GM12801 (cell line): ENCODE data around the gene APOE.

ENCODE experiments used
- TF ChIP-seq, protein P1 (sequence below): IDR thresholded peaks from one replicate; pipeline ENCODE4 v1.5.1; 2011; ENCODE audit warnings: control low read depth; ENCODE audit not compliant: insufficient read length; ENCODE audit errors: extremely low read depth

Gene APOE

DNA sequence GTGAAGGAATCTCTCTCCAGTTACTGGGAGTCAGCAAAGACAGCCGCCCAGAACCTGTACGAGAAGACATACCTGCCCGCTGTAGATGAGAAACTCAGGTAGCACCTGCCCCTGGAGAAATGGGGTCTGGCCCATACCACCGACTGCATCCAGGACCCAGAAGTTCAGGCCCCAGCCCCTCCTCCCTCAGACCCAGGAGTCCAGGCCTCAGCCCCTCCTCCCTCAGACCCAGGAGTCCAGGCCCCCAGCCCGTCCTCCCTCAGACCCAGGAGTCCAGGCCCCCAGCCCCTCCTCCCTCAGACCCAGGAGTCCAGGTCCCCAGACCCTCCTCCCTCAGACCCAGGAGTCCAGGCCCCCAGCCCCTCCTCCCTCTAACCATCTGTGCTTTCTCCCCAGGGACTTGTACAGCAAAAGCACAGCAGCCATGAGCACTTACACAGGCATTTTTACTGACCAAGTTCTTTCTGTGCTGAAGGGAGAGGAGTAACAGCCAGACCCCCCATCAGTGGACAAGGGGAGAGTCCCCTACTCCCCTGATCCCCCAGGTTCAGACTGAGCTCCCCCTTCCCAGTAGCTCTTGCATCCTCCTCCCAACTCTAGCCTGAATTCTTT is 43.3 kb downstream of the APOE start:
- TF ChIP-seq, protein P1, sequence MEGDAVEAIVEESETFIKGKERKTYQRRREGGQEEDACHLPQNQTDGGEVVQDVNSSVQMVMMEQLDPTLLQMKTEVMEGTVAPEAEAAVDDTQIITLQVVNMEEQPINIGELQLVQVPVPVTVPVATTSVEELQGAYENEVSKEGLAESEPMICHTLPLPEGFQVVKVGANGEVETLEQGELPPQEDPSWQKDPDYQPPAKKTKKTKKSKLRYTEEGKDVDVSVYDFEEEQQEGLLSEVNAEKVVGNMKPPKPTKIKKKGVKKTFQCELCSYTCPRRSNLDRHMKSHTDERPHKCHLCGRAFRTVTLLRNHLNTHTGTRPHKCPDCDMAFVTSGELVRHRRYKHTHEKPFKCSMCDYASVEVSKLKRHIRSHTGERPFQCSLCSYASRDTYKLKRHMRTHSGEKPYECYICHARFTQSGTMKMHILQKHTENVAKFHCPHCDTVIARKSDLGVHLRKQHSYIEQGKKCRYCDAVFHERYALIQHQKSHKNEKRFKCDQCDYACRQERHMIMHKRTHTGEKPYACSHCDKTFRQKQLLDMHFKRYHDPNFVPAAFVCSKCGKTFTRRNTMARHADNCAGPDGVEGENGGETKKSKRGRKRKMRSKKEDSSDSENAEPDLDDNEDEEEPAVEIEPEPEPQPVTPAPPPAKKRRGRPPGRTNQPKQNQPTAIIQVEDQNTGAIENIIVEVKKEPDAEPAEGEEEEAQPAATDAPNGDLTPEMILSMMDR: no peak

DNA sequence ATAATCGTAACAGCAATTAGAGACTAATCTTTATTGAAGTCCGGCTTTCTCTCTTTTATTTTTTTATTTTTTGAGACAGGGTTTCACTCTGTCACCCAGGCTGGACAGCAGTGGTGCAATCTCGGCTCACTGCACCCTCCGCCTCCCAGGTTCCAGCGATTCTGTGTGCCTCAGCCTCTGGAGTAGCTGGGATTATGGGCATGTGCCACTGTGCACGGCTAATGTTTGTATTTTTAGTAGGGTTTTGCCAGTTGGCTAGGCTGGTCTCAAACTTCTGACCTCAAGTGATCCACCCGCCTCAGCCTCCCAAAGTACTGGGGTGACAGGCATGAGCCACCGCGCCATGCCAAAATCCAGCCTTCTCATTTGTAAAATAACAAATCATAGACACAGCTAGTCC is 44.0 kb downstream of the APOE start:
- TF ChIP-seq, protein P1: no peak

DNA sequence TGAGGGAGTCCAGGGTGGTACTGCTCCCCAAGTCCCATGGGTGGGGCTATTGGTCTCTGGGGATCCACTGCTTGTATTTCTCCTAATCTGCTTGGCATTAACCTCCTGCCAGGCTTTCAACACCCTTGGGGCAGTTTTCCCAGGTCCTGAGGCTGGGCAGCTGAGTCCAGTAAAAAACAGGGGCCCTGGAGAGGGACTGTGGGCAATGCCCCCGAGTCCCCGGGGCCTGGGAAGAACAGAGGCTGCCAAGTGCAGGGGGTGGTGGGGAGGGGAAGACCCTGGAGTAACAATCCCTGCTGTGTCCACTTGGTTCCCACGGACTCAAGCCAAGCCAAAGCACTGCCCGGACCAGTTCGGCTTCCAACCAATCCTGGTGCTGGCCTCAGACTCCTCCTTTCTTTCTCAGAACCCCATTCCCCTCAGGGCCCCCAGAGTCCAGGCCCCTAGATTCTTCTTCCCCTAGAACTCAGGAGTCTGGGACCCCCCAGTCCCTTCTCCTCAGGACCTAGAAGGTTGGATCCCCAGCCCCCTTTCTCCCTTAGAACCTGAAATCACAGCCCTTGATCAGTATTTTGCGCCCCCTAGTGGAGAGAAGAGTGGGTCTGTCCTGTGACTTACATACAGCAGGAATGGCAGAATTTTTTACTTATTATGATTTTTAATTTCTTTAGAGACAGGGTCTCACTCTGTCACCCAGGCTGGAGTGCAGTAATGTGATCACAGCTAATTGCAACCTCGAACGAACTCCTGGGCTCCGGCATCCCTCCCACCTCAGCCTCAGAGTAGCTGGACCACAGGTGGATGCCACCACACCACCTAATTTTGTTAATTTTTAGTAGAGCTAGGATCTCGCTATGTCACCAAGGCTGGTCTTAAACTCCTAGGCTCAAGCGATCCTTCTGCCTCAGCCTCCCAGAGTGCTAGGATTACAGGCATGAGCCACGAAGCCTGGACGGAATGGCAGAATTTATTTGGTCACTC is 45.9 kb downstream of the APOE start:
- TF ChIP-seq, protein P1: no peak

DNA sequence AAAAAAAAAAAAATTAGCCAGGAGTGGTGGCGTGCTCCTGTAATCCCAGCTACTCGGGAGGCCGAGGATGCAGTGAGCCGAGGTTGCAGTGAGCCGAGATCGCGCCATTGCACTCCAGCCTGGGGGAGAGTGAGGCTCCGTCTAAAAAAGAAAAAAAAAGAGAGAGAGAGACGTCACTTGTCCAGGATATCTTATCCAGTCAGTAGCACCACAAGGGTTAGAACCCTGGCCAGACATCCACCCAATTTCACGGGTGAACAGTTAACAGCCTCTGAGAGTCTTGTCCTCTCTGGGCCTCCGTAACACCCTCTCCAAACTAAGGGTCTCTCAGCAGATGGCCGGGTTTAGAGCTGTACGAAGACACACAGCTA is 48.7 kb downstream of the APOE start:
- TF ChIP-seq, protein P1: no peak

DNA sequence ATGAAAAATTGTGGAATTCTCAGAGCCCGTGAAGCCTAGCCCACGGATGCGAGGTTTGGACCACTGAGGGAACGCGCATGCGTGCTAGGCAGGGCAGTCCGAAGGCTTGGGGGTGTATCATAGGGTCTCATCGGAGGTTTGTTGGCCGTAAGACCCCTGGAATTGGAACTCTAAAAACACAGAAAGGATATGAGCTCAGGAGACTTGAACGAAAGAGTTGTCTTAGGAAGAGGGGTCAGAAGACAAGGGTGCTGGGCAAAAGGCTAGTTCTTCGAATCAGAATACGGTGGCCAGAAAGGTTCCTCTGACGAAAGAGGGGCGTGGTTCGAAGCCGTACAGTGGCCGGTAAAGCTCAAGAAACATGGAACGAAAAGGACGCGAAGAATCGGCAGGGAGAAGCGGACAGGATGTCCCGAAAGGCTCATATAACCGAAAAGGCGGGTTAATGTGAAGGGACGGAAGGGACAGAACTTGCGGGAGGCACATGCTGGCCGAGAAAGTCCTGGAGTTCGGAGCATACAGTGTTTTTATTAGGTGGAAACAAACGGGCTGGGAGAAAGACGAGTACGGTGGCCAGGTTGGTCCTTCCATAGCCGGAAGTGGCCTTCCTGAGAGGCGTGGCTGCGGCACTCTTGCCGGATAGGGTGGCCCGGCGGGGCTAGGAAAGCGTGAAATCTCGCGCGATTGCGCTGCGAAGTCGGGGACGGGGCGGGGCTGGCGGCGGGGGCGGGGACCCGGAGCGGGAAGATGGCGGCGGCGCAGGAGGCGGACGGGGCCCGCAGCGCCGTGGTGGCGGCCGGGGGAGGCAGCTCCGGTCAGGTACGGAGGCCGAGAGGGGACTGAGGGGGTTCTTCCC is 49.3 kb downstream of the APOE start, which contains the start of gene CLPTM1:
TSS of gene CLPTM1 (plus strand) at position 732 of the 856 bp plus-strand sequence. CDS start at position 748, 16 bp downstream.
- TF ChIP-seq, protein P1: no peak

DNA sequence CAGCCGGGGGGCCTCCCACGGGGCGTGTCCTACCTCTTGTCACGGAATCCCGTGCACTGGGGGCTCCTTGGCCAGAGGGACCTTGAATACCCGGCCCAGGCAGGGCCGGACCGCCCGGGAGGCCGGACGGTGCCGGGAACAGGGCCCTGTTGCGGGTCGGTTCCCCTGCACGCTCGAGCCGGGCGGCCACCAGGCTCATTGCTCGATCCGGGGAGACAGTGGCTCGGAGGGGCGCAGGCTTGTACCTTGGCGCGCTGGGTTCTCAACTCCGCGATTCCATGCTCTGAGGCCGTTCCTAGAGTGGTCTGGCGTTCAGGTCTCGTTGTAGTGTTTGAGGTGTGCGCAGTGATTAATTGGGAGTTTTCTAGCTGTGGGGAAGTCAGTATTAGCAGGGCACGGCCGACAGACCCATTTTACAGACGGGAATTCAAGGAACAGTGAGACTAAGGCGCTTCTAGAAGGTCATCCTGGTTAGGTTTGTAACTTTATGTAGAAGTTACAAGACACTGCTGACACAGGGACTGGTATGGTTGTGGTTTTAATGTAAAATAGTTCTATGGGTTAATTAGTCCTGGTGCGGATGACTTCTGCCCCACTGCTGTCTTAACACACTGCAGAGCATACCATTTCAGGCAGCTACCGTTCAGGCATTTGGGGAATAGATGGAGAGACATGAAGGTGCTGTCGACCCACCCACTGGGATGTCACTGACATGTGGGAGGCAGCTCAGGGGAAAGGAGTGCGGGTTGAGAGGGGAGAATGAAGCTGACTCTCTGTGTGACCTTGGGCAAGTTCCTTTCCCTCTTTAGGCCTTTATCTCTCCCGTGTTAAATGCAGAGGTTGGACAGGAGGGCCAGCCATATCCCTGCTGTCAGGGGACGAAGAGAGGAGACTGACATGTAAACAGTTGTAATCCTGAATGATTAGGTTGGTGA is 50.2 kb downstream of the APOE start:
- TF ChIP-seq, protein P1: no peak
